MM.1S (cell line): ENCODE data around the gene POLA2.

Experiments used
- DNase-seq: peaks from one replicate; pipeline ENCODE4 v3.0.0-alpha.2; 2015
- H2AFZ ChIP-seq: fragments of 300-600 bp; sonication (generic); 2 replicates; pipeline ENCODE4 v1.6.0; 2016; ENCODE audit warnings: antibody characterized with exemption, low read length
- H3F3A ChIP-seq: fragments of 300-600 bp; sonication (generic); 2 replicates; pipeline ENCODE4 v1.6.1; 2016; ENCODE audit warnings: mild to moderate bottlenecking, antibody characterized with exemption, low read length, moderate library complexity, mixed read lengths; ENCODE audit not compliant: insufficient read depth
- H3K27ac ChIP-seq: fragments of 300-600 bp; sonication (generic); 2 replicates; pipeline ENCODE4 v1.5.1; 2016; ENCODE audit warnings: mild to moderate bottlenecking, low read length
- H3K27me3 ChIP-seq: fragments of 300-600 bp; sonication (generic); replicated peaks from 2 replicates; pipeline ENCODE4 v1.6.0; 2016; ENCODE audit warnings: low read length; ENCODE audit not compliant: insufficient read depth
- H3K36me3 ChIP-seq: fragments of 300-600 bp; sonication (generic); replicated peaks from 2 replicates; pipeline ENCODE4 v1.6.1; 2016; ENCODE audit warnings: mild to moderate bottlenecking, low read length, mixed read lengths; ENCODE audit not compliant: insufficient read depth
- H3K4me1 ChIP-seq: fragments of 300-600 bp; sonication (generic); 2 replicates; pipeline ENCODE4 v1.6.1; 2016; ENCODE audit warnings: low read length, mixed read lengths
- H3K4me2 ChIP-seq: fragments of 300-600 bp; sonication (generic); 2 replicates; pipeline ENCODE4 v1.6.0; 2016; ENCODE audit warnings: low read depth, low read length
- H3K4me3 ChIP-seq: fragments of 300-600 bp; sonication (generic); 2 replicates; pipeline ENCODE4 v1.5.1; 2016; ENCODE audit warnings: low read length, mixed read lengths
- H3K79me2 ChIP-seq: fragments of 300-600 bp; sonication (generic); 2 replicates; pipeline ENCODE4 v1.6.1; 2016; ENCODE audit warnings: mixed run types, low read length, mixed read lengths
- H3K9ac ChIP-seq: fragments of 300-600 bp; sonication (generic); 2 replicates; pipeline ENCODE4 v1.6.1; 2016; ENCODE audit warnings: low read length, mixed read lengths
- H3K9me2 ChIP-seq: fragments of 300-600 bp; sonication (generic); replicated peaks from 2 replicates; pipeline ENCODE4 v1.6.1; 2016; ENCODE audit warnings: mild to moderate bottlenecking, low read length, mixed read lengths; ENCODE audit not compliant: insufficient read depth
- H3K9me3 ChIP-seq: fragments of 300-600 bp; sonication (generic); replicated peaks from 2 replicates; pipeline ENCODE4 v1.6.1; 2016; ENCODE audit warnings: mild to moderate bottlenecking, low read length, mixed read lengths; ENCODE audit not compliant: insufficient read depth
- H4K20me1 ChIP-seq: fragments of 300-600 bp; sonication (generic); 2 replicates; pipeline ENCODE4 v1.6.1; 2016; ENCODE audit warnings: mild to moderate bottlenecking, low read length, moderate library complexity, mixed read lengths; ENCODE audit not compliant: insufficient read depth
- EZH2 ChIP-seq: fragments of 300-600 bp; sonication (generic); optimal IDR thresholded peaks from 2 replicates; pipeline ENCODE3; 2017; ENCODE audit warnings: low read depth, mild to moderate bottlenecking, antibody characterized with exemption, low read length, mixed read lengths
- EZH2phosphoT487 ChIP-seq: fragments of 300-600 bp; sonication (generic); IDR thresholded peaks from 2 replicates; pipeline ENCODE4 v1.6.1; 2018; ENCODE audit warnings: antibody characterized with exemption, low read length
- TF ChIP-seq, protein P1 (sequence below): fragments of 300-600 bp; sonication (generic); IDR thresholded peaks from 2 replicates; pipeline ENCODE4 v1.5.1; 2016; ENCODE audit warnings: antibody characterized with exemption, low read length, mixed read lengths

The POLA2 gene

DNA sequence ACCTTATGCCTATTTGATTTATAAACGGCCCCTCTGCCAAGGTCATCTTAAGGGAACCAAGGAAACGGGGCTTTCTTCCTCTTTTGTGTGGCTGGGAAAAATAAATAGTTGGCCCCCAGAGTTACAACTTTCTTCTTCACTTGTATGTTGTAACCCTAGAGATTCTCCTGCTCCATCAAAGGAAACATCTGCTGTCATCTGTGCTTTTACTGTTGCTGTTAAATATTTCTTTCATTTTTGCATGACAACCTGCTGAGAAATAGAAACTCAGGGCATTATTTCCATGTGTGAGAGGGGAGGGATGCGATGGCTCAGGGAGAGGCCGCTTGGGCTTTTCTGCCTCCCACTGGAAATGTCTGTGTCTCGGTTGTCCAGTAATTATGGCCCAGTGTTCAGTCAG, 31.1 kb downstream of the POLA2 start:
- Histone ChIP-seq H3K36me3 (peaks cover 9% of the 10 kb centered on the region; the same call in 1 of the 2 replicates), H3K27ac (no peak overlapping the region), H3K9me2 (no peaks in the 10 kb centered on the region), H2AFZ (no peak overlapping the region), H3K9ac (no peak overlapping the region), H3K27me3 (no peaks in the 10 kb centered on the region), H3K79me2 (no peaks in the 10 kb centered on the region), H3K4me1 (no peaks in the 10 kb centered on the region), H4K20me1 (no peaks in the 10 kb centered on the region), H3K4me2 (no peak overlapping the region), H3F3A (no peaks in the 10 kb centered on the region), H3K9me3 (no peaks in the 10 kb centered on the region), H3K4me3 (no peak overlapping the region)
- no peak for TF ChIP-seq EZH2phosphoT487
- no peak for TF ChIP-seq EZH2
- TF ChIP-seq, protein P1, sequence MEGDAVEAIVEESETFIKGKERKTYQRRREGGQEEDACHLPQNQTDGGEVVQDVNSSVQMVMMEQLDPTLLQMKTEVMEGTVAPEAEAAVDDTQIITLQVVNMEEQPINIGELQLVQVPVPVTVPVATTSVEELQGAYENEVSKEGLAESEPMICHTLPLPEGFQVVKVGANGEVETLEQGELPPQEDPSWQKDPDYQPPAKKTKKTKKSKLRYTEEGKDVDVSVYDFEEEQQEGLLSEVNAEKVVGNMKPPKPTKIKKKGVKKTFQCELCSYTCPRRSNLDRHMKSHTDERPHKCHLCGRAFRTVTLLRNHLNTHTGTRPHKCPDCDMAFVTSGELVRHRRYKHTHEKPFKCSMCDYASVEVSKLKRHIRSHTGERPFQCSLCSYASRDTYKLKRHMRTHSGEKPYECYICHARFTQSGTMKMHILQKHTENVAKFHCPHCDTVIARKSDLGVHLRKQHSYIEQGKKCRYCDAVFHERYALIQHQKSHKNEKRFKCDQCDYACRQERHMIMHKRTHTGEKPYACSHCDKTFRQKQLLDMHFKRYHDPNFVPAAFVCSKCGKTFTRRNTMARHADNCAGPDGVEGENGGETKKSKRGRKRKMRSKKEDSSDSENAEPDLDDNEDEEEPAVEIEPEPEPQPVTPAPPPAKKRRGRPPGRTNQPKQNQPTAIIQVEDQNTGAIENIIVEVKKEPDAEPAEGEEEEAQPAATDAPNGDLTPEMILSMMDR = no peak
- DNase-seq = no peak

DNA sequence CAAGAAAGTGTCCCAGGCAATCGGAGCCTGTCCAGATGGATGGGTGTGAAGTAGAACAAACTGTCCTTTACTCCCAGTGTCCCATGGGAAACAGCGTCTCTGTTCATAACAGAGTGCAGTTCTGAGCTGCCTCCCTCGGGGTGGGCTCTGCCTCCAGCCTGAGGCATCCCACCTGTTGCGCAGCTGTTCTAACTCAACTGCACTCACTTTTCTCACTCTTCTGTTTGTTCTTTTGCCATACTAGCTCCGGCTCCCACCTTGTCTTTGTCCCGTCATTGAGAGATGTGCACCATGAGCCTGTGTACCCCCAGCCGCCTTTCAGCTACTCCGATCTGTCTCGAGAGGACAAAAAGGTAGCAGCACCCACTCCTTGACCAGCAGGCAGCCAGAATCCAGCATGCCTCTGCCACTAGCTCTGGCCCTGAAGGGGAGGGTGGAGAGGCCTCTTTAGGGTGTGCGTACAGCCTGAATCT, 32.2 kb downstream of the POLA2 start:
- TF ChIP-seq EZH2 (no peak), EZH2phosphoT487 (no peak)
- TF ChIP-seq, protein P1 = no peak
- no peaks in the 10 kb centered on the region for H3K9me3 ChIP-seq
- no peaks in the 10 kb centered on the region for H3K79me2 ChIP-seq
- no peak overlapping the region for H2AFZ ChIP-seq
- no peaks in the 10 kb centered on the region for H3K4me1 ChIP-seq
- peaks cover 9% of the 10 kb centered on the region; the same call in 1 of the 2 replicates for H3K36me3 ChIP-seq
- no peak for DNase-seq
- no peak overlapping the region for H3K4me3 ChIP-seq
- H4K20me1 ChIP-seq = no peaks in the 10 kb centered on the region
- no peaks in the 10 kb centered on the region for H3F3A ChIP-seq
- H3K4me2 ChIP-seq = no peak overlapping the region
- no peak overlapping the region for H3K27ac ChIP-seq
- H3K9me2 ChIP-seq = no peaks in the 10 kb centered on the region
- no peak overlapping the region for H3K9ac ChIP-seq
- H3K27me3 ChIP-seq = no peaks in the 10 kb centered on the region

DNA sequence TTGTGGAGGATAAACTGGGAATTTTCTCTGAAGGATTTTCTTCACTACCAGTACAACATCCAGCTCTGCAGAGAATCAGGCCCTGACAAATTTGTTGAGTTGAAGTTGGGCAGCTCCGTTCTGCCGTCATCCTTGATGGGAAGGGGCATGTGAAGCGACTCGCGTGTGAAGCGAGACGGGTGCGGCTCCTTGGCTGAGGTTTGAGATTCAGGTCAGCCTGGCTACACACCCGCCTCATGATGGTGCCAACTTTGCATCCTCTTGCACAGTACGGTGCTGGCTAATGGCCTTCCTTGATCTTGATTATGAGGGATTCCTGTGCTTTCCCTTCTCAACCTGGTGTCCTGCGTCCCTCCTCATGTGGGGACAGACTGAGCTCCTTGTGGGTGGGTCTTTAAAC, 33.2 kb downstream of the POLA2 start:
- Histone ChIP-seq H3K4me2 (no peak overlapping the region), H3K4me3 (no peak overlapping the region), H2AFZ (no peak overlapping the region), H3K4me1 (no peaks in the 10 kb centered on the region), H3K9ac (no peak overlapping the region), H3K27ac (no peak overlapping the region), H3K79me2 (no peaks in the 10 kb centered on the region), H3K27me3 (no peaks in the 10 kb centered on the region), H3K36me3 (no peaks in the 10 kb centered on the region; the same call in 1 of the 2 replicates), H3F3A (no peaks in the 10 kb centered on the region), H3K9me2 (no peaks in the 10 kb centered on the region), H4K20me1 (no peaks in the 10 kb centered on the region), H3K9me3 (no peaks in the 10 kb centered on the region)
- TF ChIP-seq EZH2phosphoT487 (no peak), EZH2 (no peak)
- TF ChIP-seq, protein P1 = no peak
- DNase-seq = no peak
